Activated naive CD8-positive, alpha-beta T cell (primary cell): ENCODE data around the gene HNRNPUL1.

ENCODE experiments used
- H3K27ac Mint-ChIP-seq: one replicate; pipeline ENCODE4 v1.8.0; 2021; ENCODE audit warnings: mixed read lengths
- H3K27me3 Mint-ChIP-seq: one replicate; pipeline ENCODE4 v1.8.0; 2021; ENCODE audit warnings: mixed read lengths
- H3K36me3 Mint-ChIP-seq: one replicate; pipeline ENCODE4 v1.8.0; 2021; ENCODE audit warnings: mixed read lengths
- H3K4me1 Mint-ChIP-seq: one replicate; pipeline ENCODE4 v1.8.0; 2021; ENCODE audit warnings: low read depth, mixed read lengths
- H3K4me3 Mint-ChIP-seq: one replicate; pipeline ENCODE4 v1.8.0; 2021; ENCODE audit warnings: mild to moderate bottlenecking, mixed read lengths
- H3K9me3 Mint-ChIP-seq: one replicate; pipeline ENCODE4 v1.8.0; 2021; ENCODE audit warnings: low read depth, mixed read lengths

The HNRNPUL1 gene

GRCh38 chr19:41263850-41264580 lies at the start of gene HNRNPUL1:
HNRNPUL1 (plus strand) TSS chr19:41264372; CDS start chr19:41264504, 132 bp downstream.
- Mint-ChIP-seq H3K36me3 (peaks cover 2% of the 10 kb centered on the region), H3K27ac (peak within 1 kb of the TSS; percentile 100), H3K4me1 (peaks cover 41% of the 10 kb centered on the region), H3K4me3 (peak within 1 kb of the TSS; percentile 94), H3K27me3 (no peaks in the 10 kb centered on the region), H3K9me3 (no peaks in the 10 kb centered on the region)

- Mint-ChIP-seq H3K36me3 (no peaks in the 10 kb centered on the region), H3K27me3 (peaks cover 12% of the 10 kb centered on the region), H3K4me3 (no peak overlapping the region)
Observed at GRCh38 chr19:41217741-41218140, 46.4 kb upstream of the HNRNPUL1 start.

GRCh38 chr19:41218249-41218614 lies 45.9 kb upstream of the HNRNPUL1 start:
- Mint-ChIP-seq H3K4me3 (no peak overlapping the region), H3K27ac (no peak overlapping the region)

More at GRCh38 chr19:41217741-41218140, 46.4 kb upstream of the HNRNPUL1 start:
- H3K27ac Mint-ChIP-seq: no peak overlapping the region
- no peaks in the 10 kb centered on the region for H3K9me3 Mint-ChIP-seq
- H3K4me1 Mint-ChIP-seq: no peaks in the 10 kb centered on the region

GRCh38 chr19:41218615-41219507 lies 45.3 kb upstream of the HNRNPUL1 start, which contains the start of gene AXL:
AXL (plus strand) TSS chr19:41219223; CDS start chr19:41219393, 170 bp downstream.
- no peaks in the 10 kb centered on the region for H3K36me3 Mint-ChIP-seq
- peaks cover 3% of the 10 kb centered on the region for H3K4me1 Mint-ChIP-seq
- peaks cover 12% of the 10 kb centered on the region for H3K27me3 Mint-ChIP-seq
- H3K4me3 Mint-ChIP-seq: no peak within 1 kb of the TSS
- no peaks in the 10 kb centered on the region for H3K9me3 Mint-ChIP-seq
- no peak within 1 kb of the TSS for H3K27ac Mint-ChIP-seq

More at GRCh38 chr19:41218249-41218614, 45.9 kb upstream of the HNRNPUL1 start:
- no peaks in the 10 kb centered on the region for H3K9me3 Mint-ChIP-seq
- peaks cover 12% of the 10 kb centered on the region for H3K27me3 Mint-ChIP-seq
- no peaks in the 10 kb centered on the region for H3K36me3 Mint-ChIP-seq
- H3K4me1 Mint-ChIP-seq: no peaks in the 10 kb centered on the region

GRCh38 chr19:41219924-41220567 lies 44.1 kb upstream of the HNRNPUL1 start:
- Mint-ChIP-seq H3K9me3 (no peaks in the 10 kb centered on the region), H3K4me1 (peaks cover 6% of the 10 kb centered on the region), H3K27me3 (peaks cover 12% of the 10 kb centered on the region), H3K36me3 (no peaks in the 10 kb centered on the region), H3K4me3 (no peak overlapping the region), H3K27ac (no peak overlapping the region)

GRCh38 chr19:41220811-41221210 lies 43.4 kb upstream of the HNRNPUL1 start:
- Mint-ChIP-seq H3K4me1 (peaks cover 13% of the 10 kb centered on the region), H3K27ac (no peak overlapping the region), H3K27me3 (peaks cover 12% of the 10 kb centered on the region), H3K36me3 (no peaks in the 10 kb centered on the region), H3K9me3 (no peaks in the 10 kb centered on the region), H3K4me3 (no peak overlapping the region)

GRCh38 chr19:41221514-41222205 lies 42.5 kb upstream of the HNRNPUL1 start:
- Mint-ChIP-seq H3K4me3 (no peak overlapping the region), H3K27me3 (peaks cover 12% of the 10 kb centered on the region)

GRCh38 chr19:41222240-41222639 lies 41.9 kb upstream of the HNRNPUL1 start:
- Mint-ChIP-seq H3K27ac (no peak overlapping the region), H3K9me3 (no peaks in the 10 kb centered on the region), H3K36me3 (no peaks in the 10 kb centered on the region), H3K4me3 (no peak overlapping the region), H3K27me3 (peaks cover 12% of the 10 kb centered on the region), H3K4me1 (peaks cover 22% of the 10 kb centered on the region)

More at GRCh38 chr19:41221514-41222205, 42.5 kb upstream of the HNRNPUL1 start:
- Mint-ChIP-seq H3K36me3 (no peaks in the 10 kb centered on the region), H3K9me3 (no peaks in the 10 kb centered on the region), H3K27ac (no peak overlapping the region), H3K4me1 (peaks cover 16% of the 10 kb centered on the region)

GRCh38 chr19:41223431-41224234 lies 40.5 kb upstream of the HNRNPUL1 start:
- Mint-ChIP-seq H3K36me3 (no peaks in the 10 kb centered on the region), H3K4me1 (peaks cover 22% of the 10 kb centered on the region), H3K4me3 (no peak overlapping the region), H3K9me3 (no peaks in the 10 kb centered on the region), H3K27ac (peak overlapping the region; percentile 18), H3K27me3 (peaks cover 9% of the 10 kb centered on the region)

GRCh38 chr19:41224632-41225031 lies 39.5 kb upstream of the HNRNPUL1 start:
- Mint-ChIP-seq H3K9me3 (no peaks in the 10 kb centered on the region), H3K27me3 (peaks cover 9% of the 10 kb centered on the region), H3K4me3 (no peak overlapping the region), H3K4me1 (peaks cover 22% of the 10 kb centered on the region), H3K36me3 (no peaks in the 10 kb centered on the region), H3K27ac (peak overlapping the region; percentile 19)

- Mint-ChIP-seq H3K4me1 (peaks cover 22% of the 10 kb centered on the region), H3K36me3 (no peaks in the 10 kb centered on the region), H3K4me3 (peak overlapping the region; percentile 85), H3K27ac (peak overlapping the region; percentile 90), H3K27me3 (peaks cover 5% of the 10 kb centered on the region), H3K9me3 (no peaks in the 10 kb centered on the region)
Observed at GRCh38 chr19:41225238-41226052, 38.7 kb upstream of the HNRNPUL1 start.

- Mint-ChIP-seq H3K9me3 (no peaks in the 10 kb centered on the region), H3K4me1 (peaks cover 22% of the 10 kb centered on the region), H3K36me3 (no peaks in the 10 kb centered on the region), H3K4me3 (peak overlapping the region; percentile 88), H3K27me3 (peaks cover 2% of the 10 kb centered on the region), H3K27ac (peak overlapping the region; percentile 90)
Observed at GRCh38 chr19:41226053-41226873, 37.9 kb upstream of the HNRNPUL1 start.
